Activated CD8-positive, alpha-beta T cell treated with anti-CD3 and anti-CD28 coated beads for 36 hours (primary cell): ENCODE data around the gene FXYD7. TPM values are rescaled to one million over a fixed set of nuclear protein-coding genes. Genes with fewer than 3 reads are reported as not detected.

ENCODE experiments used
- ATAC-seq: fragments of 200-7000 bp; cut with Tn5 transposase; one replicate; pipeline ENCODE4 v1.10.0; 2021; ENCODE audit warnings: mild to moderate bottlenecking, moderate library complexity
- CTCF ChIA-PET: fragments of 350-600 bp; sonication (Branson Sonifier 250); formaldehyde crosslinking; loops from one replicate; lab custom pipeline; 2021; ENCODE audit warnings: antibody characterized with exemption; lab: Charles Lee
- POLR2A ChIA-PET: fragments of 350-600 bp; sonication (Branson Sonifier 250); formaldehyde crosslinking; loops from one replicate; lab custom pipeline; 2021; ENCODE audit warnings: antibody characterized with exemption; lab: Charles Lee
- DNase-seq: peaks from one replicate; pipeline ENCODE4 v3.0.0-alpha.2; 2020
- H3K27ac Mint-ChIP-seq: one replicate; pipeline ENCODE4 v1.8.0; 2021; ENCODE audit warnings: mild to moderate bottlenecking, mixed read lengths
- H3K27me3 Mint-ChIP-seq: one replicate; pipeline ENCODE4 v1.8.0; 2021; ENCODE audit warnings: mixed read lengths
- H3K36me3 Mint-ChIP-seq: one replicate; pipeline ENCODE4 v1.8.0; 2021; ENCODE audit warnings: low read depth, mixed read lengths
- H3K4me1 Mint-ChIP-seq: one replicate; pipeline ENCODE4 v1.8.0; 2021; ENCODE audit warnings: low read depth, mixed read lengths
- H3K4me3 Mint-ChIP-seq: one replicate; pipeline ENCODE4 v1.8.0; 2021; ENCODE audit warnings: mild to moderate bottlenecking, moderate library complexity, mixed read lengths
- H3K9me3 Mint-ChIP-seq: one replicate; pipeline ENCODE4 v1.8.0; 2021; ENCODE audit warnings: mixed read lengths
- CTCF ChIP-seq: fragments of 200-600 bp; IDR thresholded peaks from one replicate; pipeline ENCODE4 v1.8.0; 2022; ENCODE audit warnings: antibody characterized with exemption, mild to moderate bottlenecking
- intact Hi-C: fragments of 100-400 bp; cut with micrococcal nuclease; formaldehyde crosslinking; loops from one replicate; pipeline ENCODE4 v1.10.0; 2022
- total RNA-seq, 2 experiments: library from RNA; stranded (reverse); gene quantifications; one replicate each; pipeline ENCODE4 v1.2.3, GENCODE V29; 2021

FXYD7 gene
- total RNA-seq, 2 experiments from 2014 or later: 0.38 TPM; not detected in 1

DNA sequence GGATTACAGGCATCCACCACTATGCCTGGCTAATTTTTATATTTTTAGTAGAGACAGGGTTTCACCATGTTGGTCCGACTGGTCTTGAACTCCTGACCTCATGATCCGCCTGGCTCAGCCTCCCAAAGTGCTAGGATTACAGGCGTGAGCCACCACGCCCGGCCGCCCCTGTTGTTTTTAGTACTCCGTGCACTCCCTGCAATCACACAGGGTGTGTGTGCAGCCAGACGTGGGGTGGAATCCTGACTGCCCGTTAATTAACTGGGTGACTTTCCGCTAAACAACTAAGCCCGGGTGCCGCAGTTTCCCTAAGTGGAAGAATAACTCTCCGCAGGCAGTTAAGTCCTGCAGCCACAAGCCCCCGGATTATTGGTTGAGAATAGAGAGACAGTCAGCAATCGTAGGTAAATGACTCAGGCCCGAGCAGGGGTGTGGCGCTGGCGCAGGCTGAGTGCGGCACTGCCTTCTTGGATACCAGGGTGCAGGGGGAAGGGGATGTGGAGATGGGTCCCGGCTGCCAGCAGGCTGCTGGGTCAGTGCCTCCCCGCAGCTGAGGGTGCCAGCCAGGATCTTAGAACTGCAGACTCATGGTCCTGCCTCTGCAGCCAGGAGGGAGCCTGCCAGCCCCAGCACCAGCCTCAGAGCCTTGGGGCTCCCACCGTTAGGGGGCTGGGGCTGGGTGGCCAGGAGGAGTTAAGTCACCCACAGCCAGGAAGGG, 33.5 kb upstream of the FXYD7 start:
- no peak for TF ChIP-seq CTCF
- ATAC-seq (no peak), DNase-seq (no peak)
- Mint-ChIP-seq H3K27ac (no peak overlapping the region), H3K36me3 (no peaks in the 10 kb centered on the region), H3K4me1 (peaks cover 9% of the 10 kb centered on the region), H3K4me3 (no peak overlapping the region), H3K27me3 (no peaks in the 10 kb centered on the region), H3K9me3 (peaks cover 8% of the 10 kb centered on the region)
- ChIA-PET POLR2A (interaction anchor here (1.6 kb wide), 1 partner anchor 43 kb away, joined by 3 read pairs; no protein-coding TSS in a partner anchor), CTCF (interaction anchor here (1.8 kb wide), 1 partner anchor 9 kb away, joined by 5 read pairs; no protein-coding TSS in a partner anchor)
- intact Hi-C loops: no loop called here

GRCh38 chr19:35110974-35111373, 32.1 kb upstream of the FXYD7 start:
- Mint-ChIP-seq H3K27ac (no peak overlapping the region), H3K4me3 (no peak overlapping the region), H3K27me3 (no peaks in the 10 kb centered on the region), H3K36me3 (no peaks in the 10 kb centered on the region), H3K9me3 (peaks cover 8% of the 10 kb centered on the region), H3K4me1 (peaks cover 13% of the 10 kb centered on the region)
- DNase-seq (no peak), ATAC-seq (no peak)
- intact Hi-C loops: no loop called here
- POLR2A ChIA-PET: interaction anchor here (1.6 kb wide), 1 partner anchor 44 kb away, joined by 3 read pairs; no protein-coding TSS in a partner anchor
- TF ChIP-seq CTCF: no peak
- CTCF ChIA-PET: interaction anchor here (0.7 to 1.8 kb wide), 8 partner anchors 11 to 78 kb away, joined by 3 to 5 read pairs (median 4); no protein-coding TSS in a partner anchor

DNA sequence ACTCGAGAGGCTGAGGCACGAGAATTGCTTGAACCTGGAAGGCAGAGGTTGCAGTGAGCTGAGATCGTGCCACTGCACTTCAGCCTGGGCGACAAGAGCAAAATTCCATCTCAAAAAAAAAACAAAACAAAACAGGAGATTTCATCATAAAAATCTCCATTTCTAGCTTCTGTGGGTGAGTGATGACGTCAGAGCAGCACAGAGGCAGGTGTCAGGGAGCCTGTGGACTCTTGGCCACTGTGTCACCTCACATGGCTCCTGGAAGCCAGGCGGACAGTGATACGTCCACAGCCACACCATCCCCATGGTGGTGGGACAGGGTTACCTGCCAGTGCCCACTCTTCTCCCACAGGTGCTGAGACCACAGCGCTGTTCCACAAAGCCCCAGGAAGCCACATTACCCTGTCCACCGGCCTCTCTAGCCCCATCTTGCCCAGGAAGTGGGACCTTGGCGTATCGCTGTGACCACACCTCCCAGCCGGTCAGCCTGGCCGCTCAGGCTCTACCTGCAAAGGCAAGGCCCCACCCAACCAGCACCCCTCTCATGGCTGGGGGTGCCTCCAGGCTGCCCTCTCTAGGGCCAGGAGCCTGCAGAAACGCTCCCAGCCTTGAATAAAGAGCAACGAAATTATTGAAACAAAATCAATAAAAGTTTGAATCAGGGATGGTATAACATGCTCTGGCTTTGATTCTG, 29.9 kb upstream of the FXYD7 start:
- Mint-ChIP-seq H3K4me1 (peaks cover 5% of the 10 kb centered on the region), H3K4me3 (no peak overlapping the region), H3K36me3 (no peaks in the 10 kb centered on the region), H3K27me3 (no peaks in the 10 kb centered on the region), H3K9me3 (no peaks in the 10 kb centered on the region), H3K27ac (no peak overlapping the region)
- ChIA-PET POLR2A (no interaction called here), CTCF (no interaction called here)
- intact Hi-C loops: no loop called here
- ATAC-seq (no peak), DNase-seq (no peak)
- TF ChIP-seq CTCF: no peak

GRCh38 chr19:35114353-35115176, 28.5 kb upstream of the FXYD7 start:
- TF ChIP-seq CTCF: peak; percentile 99
- DNase-seq (peak; percentile 82), ATAC-seq (peak; percentile 97)
- H3K36me3 Mint-ChIP-seq: no peaks in the 10 kb centered on the region
- peaks cover 5% of the 10 kb centered on the region for H3K4me1 Mint-ChIP-seq
- intact Hi-C loops: no loop called here
- peak overlapping the region; percentile 19 for H3K4me3 Mint-ChIP-seq
- H3K27me3 Mint-ChIP-seq: no peaks in the 10 kb centered on the region
- ChIA-PET POLR2A (no interaction called here), CTCF (interaction anchor here (0.7 to 2.2 kb wide), 18 partner anchors 8 to 276 kb away, joined by 3 to 11 read pairs (median 3); partner anchors contain the start of genes FXYD5, HAMP and LGI4)
- H3K9me3 Mint-ChIP-seq: no peaks in the 10 kb centered on the region
- H3K27ac Mint-ChIP-seq: no peak overlapping the region
